GM19372 (cell line): Measurements from ENCODE around the gene AIM2.
A peak's percentile ranks its signal among the peaks of the same experiment; 100 is the strongest.
"Not testable (repeated sequence)": the region's sequence is repeated elsewhere in the genome, so short reads cannot be mapped to it uniquely, and the experiment has no call there.

Experiments
- ATAC-seq: cut with Tn5 transposase; IDR thresholded peaks from one replicate; pipeline ENCODE4 v1.9.1; 2021; ENCODE audit warnings: mild to moderate bottlenecking, low read depth, moderate library complexity; ENCODE audit not compliant: unreplicated experiment

Gene AIM2

GRCh38 chr1:159076438-159077119 is at the start of gene AIM2:
Gene AIM2, minus strand, starts transcription at chr1:159076766. Its CDS starts 3,267 bp downstream, at chr1:159073499.
- peak; percentile 86 for ATAC-seq

- ATAC-seq, result no peak
Measured at GRCh38 chr1:159123587-159123986, 47.0 kb upstream of the AIM2 start.

GRCh38 chr1:159122005-159122621 is 45.5 kb upstream of the AIM2 start:
- ATAC-seq, result no peak

GRCh38 chr1:159121526-159121925 is 45.0 kb upstream of the AIM2 start:
- ATAC-seq, result no peak

GRCh38 chr1:159120317-159120716 is 43.8 kb upstream of the AIM2 start:
- no peak for ATAC-seq

GRCh38 chr1:159113596-159114433 is 37.2 kb upstream of the AIM2 start:
- no peak for ATAC-seq

- not testable (repeated sequence) for ATAC-seq
Measured at GRCh38 chr1:159103021-159103420, 26.5 kb upstream of the AIM2 start.

GRCh38 chr1:159100589-159100988 is 24.0 kb upstream of the AIM2 start:
- no peak for ATAC-seq

- no peak for ATAC-seq
Measured at GRCh38 chr1:159098596-159098995, 22.0 kb upstream of the AIM2 start.

GRCh38 chr1:159092036-159092760 is 15.6 kb upstream of the AIM2 start:
- ATAC-seq, result no peak

GRCh38 chr1:159091607-159092031 is 15.1 kb upstream of the AIM2 start:
- ATAC-seq, result no peak

- no peak for ATAC-seq
Measured at GRCh38 chr1:159091180-159091560, 14.6 kb upstream of the AIM2 start.

GRCh38 chr1:159090286-159091179 is 14.0 kb upstream of the AIM2 start:
- ATAC-seq, result no peak

GRCh38 chr1:159089184-159089791 is 12.7 kb upstream of the AIM2 start:
- ATAC-seq, result peak; percentile 67

- ATAC-seq, result no peak
Measured at GRCh38 chr1:159088546-159089183, 12.1 kb upstream of the AIM2 start.

GRCh38 chr1:159088050-159088449 is 11.5 kb upstream of the AIM2 start:
- no peak for ATAC-seq

GRCh38 chr1:159084867-159085266 is 8.3 kb upstream of the AIM2 start:
- ATAC-seq, result no peak

GRCh38 chr1:159084152-159084551 is 7.6 kb upstream of the AIM2 start:
- no peak for ATAC-seq

- ATAC-seq, result no peak
Measured at GRCh38 chr1:159083013-159083412, 6.4 kb upstream of the AIM2 start.
